Measurements from ENCODE around the gene RFTN1.

The RFTN1 gene

GRCh38 chr3:16297997-16298885, 215.3 kb downstream of the RFTN1 start:
- Histone ChIP-seq H3K4me3 (no peak overlapping the region), H3K27ac (no peak overlapping the region), H3K36me3 (ENCODE audit: insufficient read depth, low read length) (peaks cover 6% of the 10 kb centered on the region), H3K9me3 (ENCODE audit: low read depth, low read length) (no peaks in the 10 kb centered on the region), H3K9ac (ENCODE audit: insufficient read length) (no peak overlapping the region)
- TF ChIP-seq POLR2AphosphoS5 (IDR thresholded peaks at IDR 0.05; ENCODE audit: borderline replicate concordance, low read depth, low read length) (no peak), EZH2 (IDR thresholded peaks at IDR 0.05) (no peak), FOXP2 (optimal IDR thresholded peaks at IDR 0.05; ENCODE audit: control extremely low read depth, extremely low read length, insufficient read depth) (no peak)
- DNase-seq (ENCODE audit: low read depth, low spot score): no peak

DNA sequence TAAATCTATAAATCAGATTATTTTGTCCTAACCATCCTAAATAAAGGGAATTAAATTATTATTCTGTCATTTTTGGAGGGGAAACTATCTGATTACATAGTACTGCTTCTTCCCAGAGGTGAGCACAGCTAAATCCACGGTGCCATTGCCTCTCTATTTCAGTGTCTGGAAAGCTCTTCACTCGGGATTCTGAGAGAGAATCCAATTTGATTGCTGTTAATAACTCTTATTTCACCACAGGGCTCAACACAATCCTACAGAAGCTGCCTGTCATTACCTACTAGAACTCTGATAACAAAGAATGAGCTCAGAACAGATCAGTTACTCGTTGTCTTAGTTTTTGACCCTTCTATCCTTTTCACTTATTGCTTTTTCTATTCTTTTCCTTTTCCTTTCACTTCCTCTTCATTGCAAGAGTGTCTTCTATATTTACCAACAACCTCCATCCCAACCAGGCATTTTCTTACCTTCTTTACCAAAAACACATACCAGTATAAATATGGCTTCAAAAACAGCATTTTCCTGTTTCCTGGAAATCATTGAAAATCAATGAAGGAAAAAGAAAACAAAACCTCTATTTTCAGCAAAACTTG, 218.1 kb downstream of the RFTN1 start:
- no peak for TF ChIP-seq POLR2AphosphoS5 (IDR thresholded peaks at IDR 0.05; ENCODE audit: borderline replicate concordance, low read depth, low read length)
- no peak for TF ChIP-seq FOXP2 (optimal IDR thresholded peaks at IDR 0.05; ENCODE audit: control extremely low read depth, extremely low read length, insufficient read depth)
- no peak for TF ChIP-seq EZH2 (IDR thresholded peaks at IDR 0.05)
- no peaks in the 10 kb centered on the region for H3K9me3 ChIP-seq (ENCODE audit: low read depth, low read length)
- peaks cover 6% of the 10 kb centered on the region for H3K36me3 ChIP-seq (ENCODE audit: insufficient read depth, low read length)
- no peak for DNase-seq (ENCODE audit: low read depth, low spot score)
- H3K9ac ChIP-seq (ENCODE audit: insufficient read length): no peak overlapping the region
- H3K4me3 ChIP-seq: no peak overlapping the region
- H3K27ac ChIP-seq: no peak overlapping the region

DNA sequence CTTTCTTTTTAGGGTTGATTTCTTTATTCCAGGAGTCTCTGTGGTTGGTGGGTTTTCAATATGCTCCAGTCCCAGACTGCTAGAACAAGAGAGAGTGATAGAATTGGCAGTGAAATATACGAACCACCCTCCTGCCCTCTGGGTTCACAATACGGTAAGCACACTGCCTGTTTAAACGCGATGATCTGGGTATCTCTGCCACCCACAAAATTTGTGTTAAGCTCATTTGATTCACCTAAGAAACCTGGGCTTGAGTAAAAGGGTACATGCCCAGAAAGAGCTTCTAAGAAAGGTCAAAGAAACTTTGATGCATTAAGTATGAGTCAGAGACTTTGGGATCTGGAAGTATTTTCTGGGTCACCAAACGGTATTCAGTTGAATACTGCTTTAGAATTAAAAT, 218.7 kb downstream of the RFTN1 start:
- H3K36me3 ChIP-seq (ENCODE audit: insufficient read depth, low read length): peaks cover 6% of the 10 kb centered on the region

DNA sequence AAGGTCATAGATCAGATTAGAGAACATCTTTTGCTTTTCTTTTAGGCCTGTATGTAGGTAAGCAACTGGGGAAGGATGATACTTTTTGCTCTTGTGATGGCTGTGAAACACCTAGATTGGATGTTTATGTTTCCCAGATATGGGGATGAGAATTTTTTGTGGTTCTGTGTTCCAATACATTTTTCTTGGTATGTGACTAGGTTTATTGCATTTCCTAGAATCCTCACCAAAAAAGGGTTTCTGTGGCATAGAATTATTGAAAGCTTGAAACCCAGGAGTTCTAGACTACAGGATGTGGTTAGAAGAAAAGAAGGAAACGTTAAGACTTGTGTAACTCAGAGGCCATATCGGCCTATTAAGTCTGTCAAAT, 222.7 kb downstream of the RFTN1 start:
- Histone ChIP-seq H3K9me3 (ENCODE audit: low read depth, low read length) (no peaks in the 10 kb centered on the region), H3K36me3 (ENCODE audit: insufficient read depth, low read length) (no peaks in the 10 kb centered on the region; the same call in 1 of the 2 replicates), H3K4me3 (no peak overlapping the region), H3K27ac (no peak overlapping the region), H3K9ac (ENCODE audit: insufficient read length) (no peak overlapping the region)
- TF ChIP-seq EZH2 (IDR thresholded peaks at IDR 0.05) (no peak), FOXP2 (optimal IDR thresholded peaks at IDR 0.05; ENCODE audit: control extremely low read depth, extremely low read length, insufficient read depth) (no peak), POLR2AphosphoS5 (IDR thresholded peaks at IDR 0.05; ENCODE audit: borderline replicate concordance, low read depth, low read length) (no peak)
- DNase-seq (ENCODE audit: low read depth, low spot score): no peak

More for the DNA sequence above, 218.7 kb downstream of the RFTN1 start:
- no peak for DNase-seq (ENCODE audit: low read depth, low spot score)
- Histone ChIP-seq H3K27ac (no peak overlapping the region), H3K9ac (ENCODE audit: insufficient read length) (no peak overlapping the region), H3K4me3 (no peak overlapping the region), H3K9me3 (ENCODE audit: low read depth, low read length) (no peaks in the 10 kb centered on the region)
- TF ChIP-seq FOXP2 (optimal IDR thresholded peaks at IDR 0.05; ENCODE audit: control extremely low read depth, extremely low read length, insufficient read depth): no peak
- no peak for TF ChIP-seq POLR2AphosphoS5 (IDR thresholded peaks at IDR 0.05; ENCODE audit: borderline replicate concordance, low read depth, low read length)
- TF ChIP-seq EZH2 (IDR thresholded peaks at IDR 0.05): no peak

- no peaks in the 10 kb centered on the region for H3K9me3 ChIP-seq (ENCODE audit: low read depth, low read length)
- H3K4me3 ChIP-seq: no peak overlapping the region
- no peak overlapping the region for H3K27ac ChIP-seq
- TF ChIP-seq POLR2AphosphoS5 (IDR thresholded peaks at IDR 0.05; ENCODE audit: borderline replicate concordance, low read depth, low read length) (no peak), EZH2 (IDR thresholded peaks at IDR 0.05) (no peak)
- no peak for DNase-seq (ENCODE audit: low read depth, low spot score)
- no peak overlapping the region for H3K9ac ChIP-seq (ENCODE audit: insufficient read length)
- no peaks in the 10 kb centered on the region for H3K36me3 ChIP-seq (ENCODE audit: insufficient read depth, low read length)
These were observed 223.3 kb downstream of the RFTN1 start for GRCh38 chr3:16290007-16290826.

- TF ChIP-seq EZH2 (IDR thresholded peaks at IDR 0.05) (no peak), FOXP2 (optimal IDR thresholded peaks at IDR 0.05; ENCODE audit: control extremely low read depth, extremely low read length, insufficient read depth) (no peak), POLR2AphosphoS5 (IDR thresholded peaks at IDR 0.05; ENCODE audit: borderline replicate concordance, low read depth, low read length) (no peak)
- no peak overlapping the region for H3K9ac ChIP-seq (ENCODE audit: insufficient read length)
- no peaks in the 10 kb centered on the region for H3K36me3 ChIP-seq (ENCODE audit: insufficient read depth, low read length)
- H3K27ac ChIP-seq: no peak overlapping the region
- H3K9me3 ChIP-seq (ENCODE audit: low read depth, low read length): no peaks in the 10 kb centered on the region
- H3K4me3 ChIP-seq: no peak overlapping the region
- DNase-seq (ENCODE audit: low read depth, low spot score): no peak
These were observed 224.2 kb downstream of the RFTN1 start for GRCh38 chr3:16289144-16289889.

- Histone ChIP-seq H3K9ac (ENCODE audit: insufficient read length) (no peak overlapping the region), H3K9me3 (ENCODE audit: low read depth, low read length) (no peaks in the 10 kb centered on the region), H3K4me3 (no peak overlapping the region), H3K27ac (no peak overlapping the region), H3K36me3 (ENCODE audit: insufficient read depth, low read length) (no peaks in the 10 kb centered on the region)
- no peak for TF ChIP-seq FOXP2 (optimal IDR thresholded peaks at IDR 0.05; ENCODE audit: control extremely low read depth, extremely low read length, insufficient read depth)
- TF ChIP-seq POLR2AphosphoS5 (IDR thresholded peaks at IDR 0.05; ENCODE audit: borderline replicate concordance, low read depth, low read length): no peak
- no peak for TF ChIP-seq EZH2 (IDR thresholded peaks at IDR 0.05)
- no peak for DNase-seq (ENCODE audit: low read depth, low spot score)
These were observed 224.8 kb downstream of the RFTN1 start for GRCh38 chr3:16288664-16289063.
